ENCODE results near the gene UBTD2.
"Not testable (repeated sequence)": the region's sequence is repeated elsewhere in the genome, so short reads cannot be mapped to it uniquely, and the experiment has no call there.

UBTD2 gene

GRCh38 chr5:172245046-172245445 is 38.5 kb downstream of the UBTD2 start:
- DNase-seq, result no peak

GRCh38 chr5:172243302-172243701 is 40.3 kb downstream of the UBTD2 start:
- peak; percentile 28 for DNase-seq

GRCh38 chr5:172238334-172238733 is 45.2 kb downstream of the UBTD2 start:
- DNase-seq, result no peak

- DNase-seq, result no peak
These were observed 47.5 kb downstream of the UBTD2 start for GRCh38 chr5:172235827-172236736.

GRCh38 chr5:172235132-172235780 is 48.3 kb downstream of the UBTD2 start:
- no peak for DNase-seq

- no peak for DNase-seq
These were observed 49.5 kb downstream of the UBTD2 start for GRCh38 chr5:172234031-172234430.

- DNase-seq, result no peak
These were observed 53.7 kb downstream of the UBTD2 start for GRCh38 chr5:172229904-172230303.

DNA sequence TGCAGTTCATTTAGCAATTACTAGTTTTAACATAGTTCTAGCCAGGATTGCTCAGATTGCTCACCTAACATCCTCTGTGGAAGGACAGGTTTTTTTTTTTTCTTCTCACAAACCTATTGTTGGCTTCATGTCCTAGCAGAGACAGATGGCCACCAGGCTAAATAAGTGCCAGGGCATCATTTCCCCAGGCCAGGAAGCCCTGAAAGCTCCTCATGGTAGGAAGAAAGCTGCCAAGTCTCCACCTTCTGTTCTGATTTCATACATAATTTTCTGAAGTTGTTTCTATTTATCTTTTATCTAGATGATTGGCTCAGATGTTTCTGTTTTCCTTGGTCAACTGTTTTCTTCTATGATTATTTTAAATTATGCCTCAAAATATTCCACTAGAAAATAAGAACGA is 58.6 kb downstream of the UBTD2 start:
- no peak for DNase-seq

DNA sequence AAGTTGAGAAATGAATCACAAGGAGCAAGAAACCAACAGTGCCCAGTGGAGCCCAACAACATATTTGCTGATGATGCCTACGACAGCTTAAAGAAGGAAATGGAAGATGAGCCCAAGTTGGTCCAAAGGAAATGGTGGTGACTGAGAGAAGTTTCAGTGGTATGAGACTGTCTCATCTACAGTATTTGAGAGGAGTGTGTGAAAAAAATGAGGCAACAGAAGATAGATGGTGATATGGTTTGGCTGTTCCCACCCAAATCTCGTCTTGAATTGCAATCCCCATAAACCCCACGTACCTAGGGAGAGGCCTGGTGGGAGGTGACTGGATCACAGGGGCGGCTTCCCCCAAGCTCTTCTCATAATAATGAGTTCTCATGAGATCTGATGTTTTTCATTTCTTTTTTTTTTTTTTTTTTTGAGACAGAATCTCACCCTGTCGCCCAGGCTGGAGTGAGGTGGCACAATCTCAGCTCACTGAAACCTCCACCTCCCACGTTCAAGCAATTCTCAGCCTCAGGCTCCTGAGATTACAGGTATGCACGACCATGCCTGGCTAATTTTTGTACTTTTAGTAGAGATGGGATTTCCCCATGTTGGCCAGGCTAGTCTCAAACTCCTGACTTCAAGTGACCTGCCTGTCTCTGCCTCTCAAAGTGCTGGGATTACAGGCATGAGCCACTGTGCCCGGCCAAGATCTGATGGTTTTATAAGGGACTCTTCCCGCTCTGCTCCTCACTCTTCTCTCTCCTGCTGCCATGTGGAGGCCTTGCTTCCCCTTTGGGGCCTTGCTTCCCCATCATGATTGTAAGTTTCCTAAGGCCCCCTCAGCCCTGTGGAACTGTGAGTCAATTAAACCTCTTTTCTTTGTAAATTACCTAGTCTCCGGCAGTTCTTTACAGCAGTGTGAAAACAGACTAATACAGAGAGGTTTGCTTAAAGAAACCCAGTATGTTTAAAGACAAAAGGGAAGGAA is 59.4 kb downstream of the UBTD2 start:
- peak; percentile 72 for DNase-seq

- no peak for DNase-seq
These were observed 64.3 kb downstream of the UBTD2 start for GRCh38 chr5:172219296-172219695.

- no peak for DNase-seq
These were observed 67.2 kb downstream of the UBTD2 start for GRCh38 chr5:172216345-172216744.

- DNase-seq, result no peak
These were observed 70.4 kb downstream of the UBTD2 start for GRCh38 chr5:172213126-172213525.

- no peak for DNase-seq
These were observed 71.9 kb downstream of the UBTD2 start for GRCh38 chr5:172211676-172212075.

DNA sequence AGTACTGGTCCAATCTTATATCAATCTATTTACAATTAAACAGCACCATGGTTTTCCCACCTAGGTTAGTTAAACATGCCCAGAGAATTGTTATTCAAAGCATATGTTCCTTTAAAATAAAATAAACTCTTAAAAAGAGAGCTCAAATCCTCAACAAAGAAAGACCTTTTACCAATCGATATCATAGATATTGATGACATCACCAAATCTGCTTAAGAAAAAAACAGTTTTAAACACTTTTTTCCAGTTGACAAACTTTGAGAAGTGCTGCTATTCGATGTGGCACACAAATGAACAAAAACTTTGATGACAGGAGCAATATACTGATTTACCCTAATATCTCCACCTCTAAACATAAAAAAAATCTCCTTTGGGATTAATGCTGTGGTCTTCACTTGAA is 73.8 kb downstream of the UBTD2 start:
- DNase-seq, result no peak

GRCh38 chr5:172207511-172207910 is 76.1 kb downstream of the UBTD2 start:
- DNase-seq, result no peak

DNA sequence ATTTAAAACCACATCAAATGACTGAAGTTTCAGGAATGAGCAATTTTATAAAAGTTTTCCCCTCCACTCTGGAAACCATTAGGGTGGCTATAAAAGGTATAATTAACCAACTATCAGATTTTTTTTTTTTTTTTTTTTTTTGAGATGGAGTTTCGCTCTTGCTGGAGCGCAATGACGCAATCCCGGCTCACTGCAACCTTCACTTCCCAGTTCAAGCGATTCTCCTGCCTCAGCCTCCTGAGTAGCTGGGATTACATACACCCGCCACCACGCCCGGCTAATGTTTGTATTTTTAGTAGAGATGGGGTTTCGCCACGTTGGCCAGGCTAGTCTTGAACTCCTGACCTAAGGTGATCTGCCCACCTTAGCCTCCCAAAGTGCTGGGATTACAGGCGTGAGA is 77.6 kb downstream of the UBTD2 start:
- not testable (repeated sequence) for DNase-seq

DNA sequence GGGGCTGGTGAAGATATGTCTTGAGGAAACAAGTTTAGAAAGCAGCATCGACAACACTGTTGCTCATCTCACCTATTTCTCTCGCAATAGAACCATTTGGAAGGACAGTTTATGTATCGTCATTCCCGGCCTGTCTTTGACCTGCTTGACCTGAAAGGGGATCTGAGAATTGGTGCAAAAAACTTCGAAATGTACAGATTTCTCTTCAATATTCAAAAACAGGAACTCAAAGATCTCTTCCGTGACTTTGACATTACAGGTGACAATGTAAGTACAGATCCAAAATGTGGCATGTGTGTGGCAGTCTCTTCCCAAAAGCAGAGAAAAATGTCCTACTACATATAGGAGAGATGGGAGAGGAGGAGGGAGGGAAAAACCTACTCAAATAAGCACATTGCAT is 83.1 kb downstream of the UBTD2 start:
- DNase-seq, result no peak

GRCh38 chr5:172199446-172199845 is 84.1 kb downstream of the UBTD2 start:
- no peak for DNase-seq

DNA sequence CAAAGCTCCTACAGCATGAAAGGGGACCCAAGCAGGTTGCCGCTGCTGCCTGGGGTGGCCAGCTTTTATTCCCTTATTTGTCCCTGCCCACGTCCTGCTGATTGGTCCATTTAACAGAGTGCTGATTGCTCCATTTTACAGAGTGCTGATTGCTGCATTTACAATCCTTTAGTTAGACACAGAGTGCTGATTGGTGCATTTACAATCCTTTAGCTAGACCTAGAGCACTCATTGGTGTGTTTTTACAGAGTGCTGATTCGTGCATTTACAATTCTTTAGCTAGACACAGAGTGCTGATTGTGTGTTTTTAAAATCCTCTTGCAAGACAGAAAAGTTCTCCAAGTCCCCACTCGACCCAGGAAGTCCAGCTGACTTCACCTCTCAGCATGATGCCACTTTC is 85.8 kb downstream of the UBTD2 start:
- not testable (repeated sequence) for DNase-seq

- no peak for DNase-seq
These were observed 88.4 kb downstream of the UBTD2 start for GRCh38 chr5:172194985-172195774.

DNA sequence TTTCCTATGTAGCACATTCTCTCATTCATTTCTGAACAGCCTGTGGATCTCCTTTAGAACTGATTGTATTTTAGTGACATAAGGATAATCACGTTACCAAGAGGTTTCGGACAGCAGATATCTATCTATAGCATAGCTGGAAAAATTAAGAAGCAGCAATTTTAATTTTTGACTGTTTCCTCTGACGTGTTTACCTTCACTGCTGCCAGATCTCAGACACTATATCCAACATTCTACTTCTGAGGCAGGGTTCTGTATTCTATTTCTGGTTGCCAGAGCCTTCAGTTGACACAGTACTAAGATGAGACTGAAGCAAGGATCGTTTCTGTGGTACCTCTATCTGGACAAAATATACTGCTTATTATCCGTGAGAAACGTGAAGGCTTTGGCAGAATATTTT is 89.7 kb downstream of the UBTD2 start, which contains the start of gene EFCAB9:
Gene EFCAB9, plus strand, starts transcription at position 301 of the 400 bp plus-strand sequence. Its CDS starts 1 bp downstream, at position 302.
- DNase-seq, result no peak

DNA sequence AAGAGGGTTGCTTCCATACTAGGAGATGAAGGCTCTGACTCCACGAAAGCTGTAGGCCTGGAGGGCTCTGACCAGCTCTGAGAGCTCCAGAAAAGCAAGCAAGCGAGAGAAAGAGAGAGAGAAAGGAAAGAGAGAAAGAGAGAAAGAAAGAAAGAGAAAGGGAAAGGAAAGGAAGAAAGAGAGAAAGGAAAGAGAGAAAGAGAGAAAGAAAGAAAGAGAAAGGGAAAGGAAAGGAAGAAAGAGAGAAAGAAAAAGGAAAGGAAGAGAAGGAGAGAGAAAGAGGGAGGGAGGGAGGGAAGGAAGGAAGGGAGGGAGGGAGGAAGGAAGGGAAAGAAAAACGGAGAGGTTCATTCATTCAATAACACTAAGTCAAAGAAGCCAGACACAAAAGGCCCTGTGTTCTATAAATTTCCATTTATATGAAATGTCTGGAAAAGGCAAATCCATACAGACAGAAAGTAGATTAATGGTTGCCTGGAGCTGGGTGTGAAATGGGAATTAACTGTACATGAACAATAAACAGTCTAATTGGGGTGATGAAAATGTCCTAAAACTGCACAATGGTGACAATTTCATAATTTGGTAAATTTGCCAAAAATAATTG is 93.8 kb downstream of the UBTD2 start:
- DNase-seq, result no peak
